Tibial nerve (tissue), 4 donors: Measurements from ENCODE around the gene SLC9A1.

Experiments used
- CTCF ChIP-seq, 5 experiments: fragments of 200-600 bp in 3 of 5; fragments of 450-650 bp in 2 of 5; sonication (generic) in 3 of 5; IDR thresholded peaks; one replicate each; pipeline ENCODE4 v1.5.1; 2016 to 2019; ENCODE audit warnings: antibody characterized with exemption in 5 of 5, mild to moderate bottlenecking in 3 of 5, moderate library complexity in 2 of 5
- EP300 ChIP-seq, 2 donors: sonication (generic); formaldehyde crosslinking; IDR thresholded peaks; one replicate each; pipeline ENCODE4 v1.6.1; 2017; ENCODE audit warnings: antibody characterized with exemption in 2 of 2, mild to moderate bottlenecking in 1 of 2

- no peak for TF ChIP-seq CTCF (IDR thresholded peaks at IDR 0.05)
- no peak for TF ChIP-seq EP300 (IDR thresholded peaks at IDR 0.05)
Observed at GRCh38 chr1:27053977-27054753, 100.8 kb downstream of the SLC9A1 start.
